HFFc6 (cell line): Measurements from ENCODE around the gene DBR1. TPM values are rescaled to one million over a fixed set of nuclear protein-coding genes. Genes with fewer than 3 reads are reported as not detected.

ENCODE experiments used
- DNase-seq: peaks from one replicate; pipeline ENCODE4 v3.0.0-alpha.2; 2018
- H3K27ac Mint-ChIP-seq: 2 replicates; pipeline ENCODE4 v1.8.0; 2020; ENCODE audit warnings: mild to moderate bottlenecking, mixed read lengths
- H3K27me3 Mint-ChIP-seq: 2 replicates; pipeline ENCODE4 v1.8.0; 2021; ENCODE audit warnings: mild to moderate bottlenecking, moderate library complexity, mixed read lengths; ENCODE audit not compliant: insufficient read depth
- H3K36me3 Mint-ChIP-seq: 2 replicates; pipeline ENCODE4 v1.8.0; 2021; ENCODE audit warnings: low read depth, mixed read lengths
- H3K4me1 Mint-ChIP-seq: 2 replicates; pipeline ENCODE4 v1.8.0; 2020; ENCODE audit warnings: low read depth, mixed read lengths
- H3K4me3 Mint-ChIP-seq: 2 replicates; pipeline ENCODE4 v1.8.0; 2020; ENCODE audit warnings: mild to moderate bottlenecking, moderate library complexity, mixed read lengths
- H3K9me3 Mint-ChIP-seq: 2 replicates; pipeline ENCODE4 v1.8.0; 2020; ENCODE audit warnings: mild to moderate bottlenecking, mixed read lengths
- CTCF ChIP-seq: fragments of 200-600 bp; sonication (generic); IDR thresholded peaks from 2 replicates; pipeline ENCODE4 v1.5.0; 2021; ENCODE audit warnings: antibody characterized with exemption, mild to moderate bottlenecking
- total RNA-seq, 6 experiments: library from RNA; stranded (reverse); fragmentation: NEBNext Ultra II Directional; extraction: Animal tissue kit (Norgen Biotek cat#: 25700); gene quantifications; 2 replicates in 1 of 6; 3 replicates in 5 of 6; pipeline ENCODE4 v1.2.3, GENCODE V29; 2021

DBR1 gene
- total RNA-seq, 6 experiments from 2014 or later = 9.9 to 13.7 (median 11.8) TPM

- Mint-ChIP-seq H3K4me3 (no peak overlapping the region), H3K27ac (no peak overlapping the region), H3K9me3 (no peaks in the 10 kb centered on the region), H3K4me1 (peaks cover 27% of the 10 kb centered on the region), H3K36me3 (peaks cover 9% of the 10 kb centered on the region), H3K27me3 (no peaks in the 10 kb centered on the region)
- TF ChIP-seq CTCF = no peak
- DNase-seq = peak; percentile 8
Observed at GRCh38 chr3:138197058-138197457, 22.3 kb upstream of the DBR1 start.

DNA sequence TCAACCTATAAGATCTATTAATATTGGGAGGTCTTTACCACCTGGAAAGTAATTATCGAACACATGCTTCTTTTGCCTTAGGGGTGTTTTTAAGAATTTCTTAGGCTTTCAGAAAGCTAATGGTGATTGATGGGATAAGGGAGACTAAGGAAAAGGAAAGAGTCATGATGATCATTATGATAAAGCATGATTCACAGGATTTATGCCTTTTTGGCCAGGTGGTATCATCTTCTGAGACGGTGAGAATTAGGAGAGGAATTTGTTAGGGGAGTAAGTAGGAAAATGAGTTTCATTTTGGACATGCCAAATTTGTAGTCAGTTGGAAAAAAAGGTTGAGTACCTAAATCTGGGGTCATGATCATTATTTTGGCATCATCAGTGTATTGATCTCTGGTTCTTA is 21.3 kb upstream of the DBR1 start:
- H3K27me3 Mint-ChIP-seq = no peaks in the 10 kb centered on the region
- H3K4me1 Mint-ChIP-seq = peaks cover 27% of the 10 kb centered on the region
- no peak overlapping the region for H3K27ac Mint-ChIP-seq
- H3K4me3 Mint-ChIP-seq = no peak overlapping the region
- TF ChIP-seq CTCF = no peak
- no peaks in the 10 kb centered on the region for H3K9me3 Mint-ChIP-seq
- peaks cover 14% of the 10 kb centered on the region for H3K36me3 Mint-ChIP-seq
- DNase-seq = no peak

DNA sequence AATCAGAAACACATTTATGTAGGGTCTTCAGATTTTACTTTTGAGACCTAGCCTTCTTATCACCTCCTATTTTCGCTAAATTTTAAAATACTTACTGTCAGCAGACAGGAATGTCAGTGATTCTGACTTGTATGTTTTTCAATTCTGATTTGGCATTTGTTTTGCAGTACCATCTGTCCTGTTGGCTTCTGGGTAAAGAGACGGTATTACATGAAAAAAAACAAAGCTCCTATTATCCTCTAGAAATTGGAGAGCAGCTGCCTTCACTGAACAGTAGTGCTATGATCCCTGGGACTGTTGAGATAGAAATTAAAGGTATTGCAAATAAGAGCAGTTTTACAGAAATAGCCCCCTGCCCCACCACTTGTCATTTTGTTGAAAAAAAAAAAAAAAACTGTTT is 20.8 kb upstream of the DBR1 start:
- no peak for TF ChIP-seq CTCF
- no peaks in the 10 kb centered on the region for H3K9me3 Mint-ChIP-seq
- peaks cover 14% of the 10 kb centered on the region for H3K36me3 Mint-ChIP-seq
- DNase-seq = no peak
- H3K27ac Mint-ChIP-seq = no peak overlapping the region
- no peaks in the 10 kb centered on the region for H3K27me3 Mint-ChIP-seq
- H3K4me1 Mint-ChIP-seq = peaks cover 27% of the 10 kb centered on the region
- H3K4me3 Mint-ChIP-seq = no peak overlapping the region

DNA sequence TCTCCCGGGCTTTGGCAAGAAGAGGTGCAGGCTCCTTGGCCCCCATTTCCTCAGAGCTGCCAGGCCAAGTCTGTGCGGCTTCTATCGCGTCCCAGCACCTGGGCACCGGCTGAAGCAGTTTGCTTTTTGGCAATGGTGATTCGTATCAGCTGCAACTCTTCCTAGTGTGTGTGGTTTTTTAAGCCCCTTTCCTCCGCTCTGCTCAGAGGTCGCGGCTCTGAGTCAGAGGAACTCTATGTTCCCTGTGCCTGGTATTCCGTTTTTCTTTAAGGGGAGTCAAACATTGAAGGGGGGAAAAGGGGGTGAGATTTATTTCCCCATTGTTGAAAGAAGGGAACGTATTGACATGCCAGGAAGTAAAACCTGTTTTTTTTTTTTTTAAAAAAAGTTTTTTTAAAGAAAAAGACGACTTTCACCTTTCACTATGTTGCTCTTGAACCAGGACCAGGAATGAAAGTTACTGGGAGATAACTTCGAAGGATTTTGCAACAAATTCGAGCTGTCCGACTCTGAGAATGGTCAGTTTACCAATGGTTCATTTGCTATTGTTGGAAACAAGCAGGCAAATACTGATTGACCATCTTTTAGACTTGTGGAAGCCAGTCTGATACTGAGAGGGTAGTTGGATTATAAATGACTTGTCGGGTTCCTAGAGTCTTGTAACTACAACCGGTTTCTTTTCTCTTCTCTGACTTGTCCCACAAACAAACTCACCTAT is 13.5 kb upstream of the DBR1 start:
- no peak for TF ChIP-seq CTCF
- peaks cover 11% of the 10 kb centered on the region; the same call in 1 of the 2 replicates for H3K36me3 Mint-ChIP-seq
- peak overlapping the region; percentile 97 for H3K4me3 Mint-ChIP-seq
- H3K27ac Mint-ChIP-seq = peak overlapping the region; percentile 98
- peaks cover 46% of the 10 kb centered on the region for H3K4me1 Mint-ChIP-seq
- peaks cover 8% of the 10 kb centered on the region for H3K27me3 Mint-ChIP-seq
- no peaks in the 10 kb centered on the region for H3K9me3 Mint-ChIP-seq
- peak; percentile 48 for DNase-seq

GRCh38 chr3:138187296-138188012 is 12.7 kb upstream of the DBR1 start, which contains the start of gene ARMC8:
TSS of gene ARMC8 (plus strand) at chr3:138187301. CDS start at chr3:138187555, 254 bp downstream.
- Mint-ChIP-seq H3K27ac (peak within 1 kb of the TSS; percentile 98), H3K4me3 (peak within 1 kb of the TSS; percentile 97), H3K4me1 (peaks cover 46% of the 10 kb centered on the region), H3K36me3 (peaks cover 11% of the 10 kb centered on the region; the same call in 1 of the 2 replicates), H3K27me3 (peaks cover 12% of the 10 kb centered on the region), H3K9me3 (no peaks in the 10 kb centered on the region)
- TF ChIP-seq CTCF = no peak
- peak; percentile 39 for DNase-seq
